ENCODE data around the gene DPY19L2. TPM values are rescaled to one million over a fixed set of nuclear protein-coding genes. Genes with fewer than 3 reads are reported as not detected.
"Not testable (repeated sequence)": the region's sequence is repeated elsewhere in the genome, so short reads cannot be mapped to it uniquely, and the experiment has no call there.

DPY19L2 gene
- total RNA-seq, 1 donor from 2014 or later, result 14.7 TPM

DNA sequence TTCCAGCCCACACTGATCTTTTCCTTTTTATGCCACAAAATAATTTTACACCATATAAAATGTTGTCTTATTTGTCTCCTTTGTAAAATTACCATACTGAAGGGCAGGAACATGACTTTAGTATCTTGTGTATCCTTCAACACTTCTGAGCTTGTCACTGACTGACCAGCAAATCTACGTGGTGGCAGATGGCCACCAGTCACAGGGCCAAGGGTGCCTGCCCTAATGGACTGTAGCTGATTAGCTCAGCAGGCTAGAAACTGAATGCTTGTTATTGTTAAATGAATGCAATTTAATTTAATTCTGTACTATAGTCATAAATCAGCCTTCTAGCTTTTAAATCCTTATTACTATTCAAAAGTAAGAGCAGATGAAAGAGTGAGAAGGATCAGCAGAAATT is 85.0 kb downstream of the DPY19L2 start:
- H3K27ac ChIP-seq; H3K36me3 ChIP-seq; H3K27me3 Mint-ChIP-seq (ENCODE audit: insufficient read depth, low read depth); H3K9ac ChIP-seq; H3K4me1 ChIP-seq; H2AFZ ChIP-seq (replicated peaks); DNase-seq (ENCODE audit: low spot score); H3K4me3 Mint-ChIP-seq; H3K36me3 Mint-ChIP-seq; H3K9me3 Mint-ChIP-seq; H4K20me1 ChIP-seq (ENCODE audit: low read depth); H3K9me3 ChIP-seq (ENCODE audit: low read depth); H3K4me3 ChIP-seq; H3K4me2 ChIP-seq; H3F3A ChIP-seq (ENCODE audit: low read depth); H3K79me2 ChIP-seq (ENCODE audit: low read depth); H3K27ac Mint-ChIP-seq; H3K27me3 ChIP-seq; H3K4me1 Mint-ChIP-seq: not testable (repeated sequence)

DNA sequence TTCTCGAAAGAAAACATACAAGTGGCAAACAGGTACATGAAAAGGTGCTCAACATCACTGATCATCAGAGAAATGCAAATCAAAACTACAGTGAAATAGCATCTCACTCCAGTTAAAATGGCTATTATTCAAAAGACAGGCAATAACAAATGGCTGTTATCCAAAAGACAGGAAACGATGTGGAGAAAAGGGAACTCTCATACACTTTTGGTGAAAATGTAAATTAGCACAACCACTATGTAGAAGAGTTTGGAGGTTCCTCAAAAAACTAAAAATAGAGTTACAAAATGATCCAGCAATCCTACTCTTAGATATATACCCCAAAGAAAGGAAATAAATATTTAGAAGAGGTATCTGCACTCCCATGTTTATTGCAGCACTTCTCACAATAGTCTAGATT is 90.7 kb downstream of the DPY19L2 start:
- not testable (repeated sequence) for H3K27ac Mint-ChIP-seq; H3K9me3 Mint-ChIP-seq; H3K4me1 Mint-ChIP-seq; DNase-seq (ENCODE audit: low spot score); H3K9ac ChIP-seq; H3K9me3 ChIP-seq (ENCODE audit: low read depth); H4K20me1 ChIP-seq (ENCODE audit: low read depth); H3K27ac ChIP-seq; H3K27me3 ChIP-seq; H2AFZ ChIP-seq (replicated peaks); H3K4me2 ChIP-seq; H3K27me3 Mint-ChIP-seq (ENCODE audit: insufficient read depth, low read depth); H3K79me2 ChIP-seq (ENCODE audit: low read depth); H3F3A ChIP-seq (ENCODE audit: low read depth); H3K4me1 ChIP-seq; H3K4me3 ChIP-seq; H3K4me3 Mint-ChIP-seq; H3K36me3 Mint-ChIP-seq; H3K36me3 ChIP-seq

DNA sequence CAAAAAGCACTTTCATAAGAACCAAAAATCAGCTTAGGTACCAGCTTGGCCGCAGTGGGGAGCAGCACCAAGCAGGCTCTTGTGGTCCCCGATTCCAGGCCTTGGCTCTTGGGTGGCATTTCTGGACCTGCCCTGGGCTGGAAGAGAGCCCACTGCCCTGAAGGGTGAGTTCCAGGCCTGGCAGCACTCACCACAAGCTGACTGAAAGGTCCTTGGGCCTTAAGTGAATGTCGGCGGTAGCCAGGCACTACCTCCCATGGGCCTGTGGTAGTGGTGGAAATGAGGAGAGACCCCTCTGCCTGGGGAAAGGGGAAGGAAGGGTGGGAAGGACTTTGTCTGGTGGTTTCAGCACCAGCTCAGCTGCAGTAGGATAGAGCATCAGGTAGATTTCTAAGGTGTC is 96.3 kb downstream of the DPY19L2 start:
- not testable (repeated sequence) for H3K27me3 Mint-ChIP-seq (ENCODE audit: insufficient read depth, low read depth); H3K4me3 ChIP-seq; H3K9ac ChIP-seq

DNA sequence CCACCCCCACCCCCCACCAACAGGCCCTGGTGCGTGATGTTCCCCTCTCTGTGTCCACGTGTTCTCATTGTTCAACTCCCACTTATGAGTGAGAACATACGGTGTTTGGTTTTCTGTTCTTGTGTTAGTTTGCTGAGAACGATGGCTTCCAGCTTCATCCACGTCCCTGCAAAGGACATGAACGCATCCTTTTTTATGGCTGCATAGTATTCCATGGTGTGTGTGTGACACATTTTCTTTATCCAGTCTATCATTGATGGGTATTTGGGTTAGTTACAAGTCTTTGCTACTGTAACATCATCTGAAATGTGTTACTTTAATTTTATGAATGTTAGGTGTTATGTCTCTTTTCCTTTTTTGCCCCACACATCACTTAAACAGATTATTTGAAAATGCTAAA is 109.8 kb downstream of the DPY19L2 start:
- H3K27me3 ChIP-seq, H3K9me3 Mint-ChIP-seq: not testable (repeated sequence)

More for the DNA sequence above, 96.3 kb downstream of the DPY19L2 start:
- H3K79me2 ChIP-seq (ENCODE audit: low read depth); DNase-seq (ENCODE audit: low spot score); H3K4me2 ChIP-seq; H3F3A ChIP-seq (ENCODE audit: low read depth); H3K27ac Mint-ChIP-seq; H4K20me1 ChIP-seq (ENCODE audit: low read depth); H3K4me3 Mint-ChIP-seq; H3K36me3 Mint-ChIP-seq; H3K27ac ChIP-seq; H2AFZ ChIP-seq (replicated peaks); H3K36me3 ChIP-seq; H3K9me3 ChIP-seq (ENCODE audit: low read depth); H3K27me3 ChIP-seq; H3K4me1 ChIP-seq; H3K9me3 Mint-ChIP-seq; H3K4me1 Mint-ChIP-seq: not testable (repeated sequence)

DNA sequence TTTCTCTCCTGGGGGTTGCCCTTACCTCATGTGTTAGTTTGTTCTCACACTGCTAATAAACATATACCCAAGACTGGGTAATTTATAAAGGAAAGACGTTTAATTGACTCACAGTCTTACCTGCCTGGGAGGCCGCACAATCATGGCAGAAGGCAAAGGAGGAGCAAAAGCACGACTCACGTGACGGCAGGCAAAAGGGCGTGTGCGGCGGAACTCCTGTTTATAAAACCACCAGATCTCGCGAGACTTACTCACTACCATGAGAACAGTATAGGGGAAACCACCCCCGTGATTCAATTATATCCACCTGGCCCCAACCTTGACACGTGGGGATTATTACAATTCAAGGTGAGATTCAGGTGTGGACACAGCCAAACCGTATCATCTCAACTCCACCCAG is 116.9 kb downstream of the DPY19L2 start:
- not testable (repeated sequence) for H3K4me1 ChIP-seq; H3K79me2 ChIP-seq (ENCODE audit: low read depth); H3K4me3 ChIP-seq; H3F3A ChIP-seq (ENCODE audit: low read depth); H3K4me3 Mint-ChIP-seq; H3K9ac ChIP-seq; H3K27ac ChIP-seq; H4K20me1 ChIP-seq (ENCODE audit: low read depth); H3K36me3 ChIP-seq; H3K27me3 ChIP-seq; H3K9me3 Mint-ChIP-seq; H3K27me3 Mint-ChIP-seq (ENCODE audit: insufficient read depth, low read depth); H3K27ac Mint-ChIP-seq; H2AFZ ChIP-seq (replicated peaks); DNase-seq (ENCODE audit: low spot score); H3K36me3 Mint-ChIP-seq; H3K4me2 ChIP-seq; H3K9me3 ChIP-seq (ENCODE audit: low read depth); H3K4me1 Mint-ChIP-seq

More for the DNA sequence above, 109.8 kb downstream of the DPY19L2 start:
- not testable (repeated sequence) for H3K4me1 ChIP-seq; DNase-seq (ENCODE audit: low spot score); H2AFZ ChIP-seq (replicated peaks); H3K79me2 ChIP-seq (ENCODE audit: low read depth); H3K27ac Mint-ChIP-seq; H3K36me3 Mint-ChIP-seq; H3K9ac ChIP-seq; H3K4me2 ChIP-seq; H3K4me3 Mint-ChIP-seq; H3K27me3 Mint-ChIP-seq (ENCODE audit: insufficient read depth, low read depth); H3K9me3 ChIP-seq (ENCODE audit: low read depth); H3F3A ChIP-seq (ENCODE audit: low read depth); H4K20me1 ChIP-seq (ENCODE audit: low read depth); H3K36me3 ChIP-seq; H3K4me3 ChIP-seq; H3K27ac ChIP-seq; H3K4me1 Mint-ChIP-seq

DNA sequence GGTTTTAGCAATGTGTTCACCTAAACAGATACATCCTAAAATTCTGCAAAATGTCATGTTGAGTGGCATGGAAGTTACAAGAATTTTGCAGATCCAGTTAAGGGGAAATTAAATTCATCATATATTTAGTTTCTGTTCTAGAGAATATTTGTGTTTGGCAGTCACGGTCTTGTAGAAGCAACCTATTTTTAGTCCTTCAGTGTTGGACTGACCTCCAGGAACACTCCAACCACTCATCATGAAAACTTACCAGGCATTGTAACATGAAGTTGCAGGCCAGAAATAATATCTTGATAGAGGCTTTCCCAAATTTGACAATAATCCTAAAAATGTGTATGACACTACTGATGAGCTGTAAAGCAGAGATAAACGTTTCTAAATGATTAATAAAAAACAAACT is 119.3 kb downstream of the DPY19L2 start:
- H3K4me2 ChIP-seq; H3K4me1 ChIP-seq; H3K4me3 Mint-ChIP-seq; H3K36me3 ChIP-seq; H3K27me3 Mint-ChIP-seq (ENCODE audit: insufficient read depth, low read depth); H2AFZ ChIP-seq (replicated peaks); H3K27me3 ChIP-seq; H3K79me2 ChIP-seq (ENCODE audit: low read depth); H4K20me1 ChIP-seq (ENCODE audit: low read depth); H3K4me3 ChIP-seq; H3K36me3 Mint-ChIP-seq; H3K27ac ChIP-seq; H3K9ac ChIP-seq; H3K27ac Mint-ChIP-seq; H3K4me1 Mint-ChIP-seq; H3K9me3 ChIP-seq (ENCODE audit: low read depth); DNase-seq (ENCODE audit: low spot score); H3F3A ChIP-seq (ENCODE audit: low read depth); H3K9me3 Mint-ChIP-seq: not testable (repeated sequence)

DNA sequence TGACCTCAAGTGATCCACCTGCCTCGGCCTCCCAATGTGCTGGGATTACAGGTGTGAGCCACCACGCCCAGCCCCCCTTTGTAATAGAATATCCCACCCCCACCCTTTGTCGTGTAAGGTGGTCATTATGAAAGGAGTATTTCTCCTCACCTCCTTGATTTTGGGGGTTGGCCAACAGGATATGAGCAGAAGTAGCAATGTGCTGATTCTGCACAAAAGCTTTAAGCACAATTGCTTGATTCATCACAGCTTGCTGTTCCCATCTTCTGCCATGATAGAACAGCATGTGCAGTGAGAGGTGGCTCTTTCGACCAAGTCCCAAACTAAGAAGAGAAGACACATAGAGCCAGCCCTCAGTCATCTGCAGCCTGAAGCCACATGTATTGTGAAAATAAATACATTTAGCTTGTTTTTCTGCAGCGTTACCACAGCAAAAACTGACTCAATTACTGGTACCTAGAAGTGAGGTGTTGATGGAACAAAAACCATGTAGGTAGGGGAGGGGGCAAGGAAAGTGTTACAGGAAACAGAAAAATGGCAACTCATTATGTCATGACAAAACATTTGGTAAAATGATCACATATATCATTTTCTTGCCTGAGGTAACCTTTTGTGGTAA is 122.9 kb downstream of the DPY19L2 start:
- not testable (repeated sequence) for H4K20me1 ChIP-seq (ENCODE audit: low read depth); H3K36me3 Mint-ChIP-seq; H3K27ac ChIP-seq; H3K4me1 Mint-ChIP-seq; H3K4me1 ChIP-seq; H3K27me3 ChIP-seq; H3K4me2 ChIP-seq; H3K9me3 ChIP-seq (ENCODE audit: low read depth); H3K79me2 ChIP-seq (ENCODE audit: low read depth); H3K36me3 ChIP-seq; H3F3A ChIP-seq (ENCODE audit: low read depth); H3K4me3 ChIP-seq; H3K9ac ChIP-seq; H3K27ac Mint-ChIP-seq; H3K4me3 Mint-ChIP-seq; DNase-seq (ENCODE audit: low spot score); H3K9me3 Mint-ChIP-seq; H3K27me3 Mint-ChIP-seq (ENCODE audit: insufficient read depth, low read depth); H2AFZ ChIP-seq (replicated peaks)

DNA sequence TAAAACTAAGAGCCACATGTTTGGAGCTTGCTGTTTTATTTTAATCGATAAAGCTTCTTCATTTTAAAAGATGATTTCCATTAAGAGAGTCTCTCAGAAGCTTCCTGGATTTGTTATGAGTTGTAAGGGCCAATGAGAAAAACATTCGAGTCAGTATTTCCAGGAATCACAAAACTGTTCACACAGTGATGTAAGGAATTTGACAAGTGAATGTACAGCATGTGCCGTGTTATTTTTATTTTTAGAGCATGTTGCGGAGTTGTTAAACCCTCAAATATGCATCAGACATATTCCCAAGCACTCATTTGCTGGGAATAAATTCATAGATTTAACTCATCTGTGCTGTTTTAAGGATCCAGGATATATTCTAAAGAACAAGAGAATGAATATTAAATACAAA is 129.6 kb downstream of the DPY19L2 start:
- not testable (repeated sequence) for H2AFZ ChIP-seq (replicated peaks); H3K4me3 Mint-ChIP-seq; H3K9ac ChIP-seq; H3K9me3 Mint-ChIP-seq; DNase-seq (ENCODE audit: low spot score); H3K27me3 Mint-ChIP-seq (ENCODE audit: insufficient read depth, low read depth); H3K27ac ChIP-seq; H3K9me3 ChIP-seq (ENCODE audit: low read depth); H3K4me1 Mint-ChIP-seq; H3K4me2 ChIP-seq; H3K27ac Mint-ChIP-seq; H3F3A ChIP-seq (ENCODE audit: low read depth); H3K27me3 ChIP-seq; H3K4me1 ChIP-seq; H4K20me1 ChIP-seq (ENCODE audit: low read depth); H3K36me3 Mint-ChIP-seq; H3K4me3 ChIP-seq; H3K36me3 ChIP-seq; H3K79me2 ChIP-seq (ENCODE audit: low read depth)

All from neural progenitor cell (in vitro differentiated cells).